Breast epithelium (tissue), 4 donors: ENCODE data around the gene TPST1. TPM values are rescaled to one million over a fixed set of nuclear protein-coding genes. Genes with fewer than 3 reads are reported as not detected.
"Not testable (repeated sequence)": the region's sequence is repeated elsewhere in the genome, so short reads cannot be mapped to it uniquely, and the experiment has no call there.

Source experiments
- DNase-seq, 2 donors: peaks; one replicate each; pipeline ENCODE4 v3.0.0-alpha.2; 2019; ENCODE audit warnings: low spot score in 2 of 2
- H3K27ac ChIP-seq, 2 donors: fragments of 200-600 bp; sonication (generic) in 1 of 2; one replicate each; pipeline ENCODE4 v1.5.1; 2016 to 2019; ENCODE audit warnings: mild to moderate bottlenecking in 1 of 2
- H3K27me3 ChIP-seq, 2 donors: fragments of 200-600 bp; sonication (generic) in 1 of 2; one replicate each; pipeline versions ENCODE4 v1.5.1 to v1.6.0; 2017 to 2019; ENCODE audit warnings: control low read depth in 1 of 2, mild to moderate bottlenecking in 1 of 2
- H3K36me3 ChIP-seq: fragments of 200-600 bp; one replicate; pipeline ENCODE4 v1.5.1; 2019
- H3K4me1 ChIP-seq, 2 donors: fragments of 200-600 bp; sonication (generic); one replicate each; pipeline ENCODE4 v1.5.1; 2016 to 2019; ENCODE audit warnings: control low read depth in 1 of 2
- H3K4me3 ChIP-seq, 3 donors: fragments of 200-600 bp; sonication (generic); 1 replicate in 2 of 3; 2 replicates in 1 of 3; pipeline ENCODE4 v1.5.1; 2016 to 2019; ENCODE audit warnings: mild to moderate bottlenecking in 3 of 3, moderate library complexity in 2 of 3
- H3K9me3 ChIP-seq, 2 donors: fragments of 200-600 bp; sonication (generic) in 1 of 2; one replicate each; pipeline ENCODE4 v1.5.1; 2016 to 2019; ENCODE audit warnings: control low read depth in 1 of 2
- CTCF ChIP-seq, 3 donors: fragments of 450-650 bp; IDR thresholded peaks; one replicate each; pipeline ENCODE4 v1.5.1; 2016 to 2017; ENCODE audit warnings: antibody characterized with exemption in 3 of 3, mild to moderate bottlenecking in 3 of 3, moderate library complexity in 3 of 3
- POLR2A ChIP-seq: fragments of 450-650 bp; IDR thresholded peaks from one replicate; pipeline ENCODE4 v1.6.1; 2016; ENCODE audit warnings: antibody characterized with exemption, mild to moderate bottlenecking, moderate library complexity
- POLR2AphosphoS5 ChIP-seq, 3 donors: sonication (generic); formaldehyde crosslinking; IDR thresholded peaks; one replicate each; pipeline ENCODE4 v1.6.1; 2017; ENCODE audit warnings: antibody characterized with exemption in 3 of 3
- intact Hi-C: fragments of 100-400 bp; cut with DNase I; formaldehyde crosslinking; loops from one replicate; pipeline ENCODE4 v1.15.1; 2023; ENCODE audit warnings: low total_unique reads
- total RNA-seq, 3 donors: library from RNA; depleted of rRNA; stranded (reverse); fragments of >200 nt; gene quantifications; one replicate each; pipeline ENCODE4 v1.1.0, GENCODE V29; 2016

Gene TPST1
- total RNA-seq, 3 donors from 2014 or later, result 23.2 to 34.4 (median 23.3) TPM

- Histone ChIP-seq H3K4me3 (no peak overlapping the region), H3K27me3 (no peaks in the 10 kb centered on the region), H3K36me3 (no peaks in the 10 kb centered on the region), H3K9me3 (no peaks in the 10 kb centered on the region), H3K27ac (no peak overlapping the region), H3K4me1 (no peaks in the 10 kb centered on the region)
- no peak for TF ChIP-seq POLR2AphosphoS5 (IDR thresholded peaks at IDR 0.05)
- no peak for TF ChIP-seq POLR2A
- no peak for TF ChIP-seq CTCF (IDR thresholded peaks at IDR 0.05)
- intact Hi-C loops, result no loop called here
- no peak for DNase-seq
These were observed 118.1 kb downstream of the TPST1 start for GRCh38 chr7:66323114-66323796.

- H3K27ac ChIP-seq, H3K36me3 ChIP-seq, H3K27me3 ChIP-seq, H3K4me3 ChIP-seq, H3K4me1 ChIP-seq, DNase-seq, intact Hi-C loops, H3K9me3 ChIP-seq: not testable (repeated sequence)
These were observed 119.9 kb downstream of the TPST1 start for GRCh38 chr7:66324985-66325384.

GRCh38 chr7:66326501-66327215 lies 121.5 kb downstream of the TPST1 start:
- TF ChIP-seq CTCF (IDR thresholded peaks at IDR 0.05), result no peak
- no peak for TF ChIP-seq POLR2A
- no peak for TF ChIP-seq POLR2AphosphoS5 (IDR thresholded peaks at IDR 0.05)
- no peak for DNase-seq
- intact Hi-C loops, result no loop called here
- H3K9me3 ChIP-seq, result no peaks in the 10 kb centered on the region
- no peaks in the 10 kb centered on the region for H3K4me1 ChIP-seq
- H3K27me3 ChIP-seq, result no peaks in the 10 kb centered on the region
- no peaks in the 10 kb centered on the region for H3K36me3 ChIP-seq
- H3K27ac ChIP-seq, result no peak overlapping the region
- no peak overlapping the region for H3K4me3 ChIP-seq

GRCh38 chr7:66330961-66331360 lies 125.8 kb downstream of the TPST1 start:
- Histone ChIP-seq H3K27me3 (no peaks in the 10 kb centered on the region), H3K36me3 (no peaks in the 10 kb centered on the region), H3K27ac (peak overlapping the region in 1 of 2 donors; percentile 7), H3K9me3 (no peaks in the 10 kb centered on the region), H3K4me1 (no peaks in the 10 kb centered on the region), H3K4me3 (no peak overlapping the region)
- intact Hi-C loops, result no loop called here
- TF ChIP-seq POLR2AphosphoS5 (IDR thresholded peaks at IDR 0.05), result no peak
- TF ChIP-seq CTCF (IDR thresholded peaks at IDR 0.05), result no peak
- no peak for TF ChIP-seq POLR2A
- DNase-seq, result no peak

- intact Hi-C loops, result no loop called here
- TF ChIP-seq POLR2AphosphoS5 (IDR thresholded peaks at IDR 0.05) (no peak), CTCF (IDR thresholded peaks at IDR 0.05) (no peak), POLR2A (no peak)
- DNase-seq, result no peak
These were observed 126.7 kb downstream of the TPST1 start for GRCh38 chr7:66331883-66332282.

More at GRCh38 chr7:66331883-66332282, 126.7 kb downstream of the TPST1 start:
- Histone ChIP-seq H3K4me1 (no peaks in the 10 kb centered on the region), H3K27me3 (no peaks in the 10 kb centered on the region), H3K27ac (no peak overlapping the region), H3K9me3 (peaks cover 5 to 7% of the 10 kb centered on the region in 2 donors), H3K36me3 (no peaks in the 10 kb centered on the region), H3K4me3 (no peak overlapping the region)
